Measurements from ENCODE around the gene WSCD2. TPM values are rescaled to one million over a fixed set of nuclear protein-coding genes. Genes with fewer than 3 reads are reported as not detected.

WSCD2 gene
- total RNA-seq, 1 donor from 2014 or later: 1.7 TPM

GRCh38 chr12:108187831-108188230, 58.7 kb downstream of the WSCD2 start:
- no peaks in the 10 kb centered on the region for H3K9me3 ChIP-seq
- no peak overlapping the region for H3K4me3 ChIP-seq
- no peaks in the 10 kb centered on the region for H3K36me3 ChIP-seq
- ATAC-seq: no peak
- H3K4me1 ChIP-seq: no peaks in the 10 kb centered on the region
- H3K27me3 ChIP-seq: peaks cover 3% of the 10 kb centered on the region
- DNase-seq: no peak
- H3K27ac ChIP-seq: no peak overlapping the region
- TF ChIP-seq CTCF (IDR thresholded peaks at IDR 0.05): no peak
- intact Hi-C loops (cut with DNase I): no loop called here

- DNase-seq: no peak
- no peak overlapping the region for H3K27ac ChIP-seq
- H3K27me3 ChIP-seq: peaks cover 4% of the 10 kb centered on the region
- no peaks in the 10 kb centered on the region for H3K4me1 ChIP-seq
- TF ChIP-seq CTCF (IDR thresholded peaks at IDR 0.05): no peak
- no peaks in the 10 kb centered on the region for H3K9me3 ChIP-seq
- ATAC-seq: no peak
- H3K36me3 ChIP-seq: no peaks in the 10 kb centered on the region
- intact Hi-C loops (cut with DNase I): no loop called here
- no peak overlapping the region for H3K4me3 ChIP-seq
These were observed 61.4 kb downstream of the WSCD2 start for GRCh38 chr12:108190529-108190928.

- Histone ChIP-seq H3K4me3 (no peak overlapping the region), H3K4me1 (no peaks in the 10 kb centered on the region), H3K36me3 (no peaks in the 10 kb centered on the region), H3K9me3 (no peaks in the 10 kb centered on the region), H3K27ac (no peak overlapping the region), H3K27me3 (peaks cover 4% of the 10 kb centered on the region)
- ATAC-seq: no peak
- TF ChIP-seq CTCF (IDR thresholded peaks at IDR 0.05): no peak
- no peak for DNase-seq
- intact Hi-C loops (cut with DNase I): no loop called here
These were observed 62.0 kb downstream of the WSCD2 start for GRCh38 chr12:108191086-108191485.

- no peak for DNase-seq
These were observed 62.9 kb downstream of the WSCD2 start for GRCh38 chr12:108191938-108192337.

GRCh38 chr12:108193493-108193892, 64.4 kb downstream of the WSCD2 start:
- DNase-seq (no peak), ATAC-seq (no peak)
- no peak overlapping the region for H3K27ac ChIP-seq
- H3K36me3 ChIP-seq: no peaks in the 10 kb centered on the region
- no peaks in the 10 kb centered on the region for H3K4me1 ChIP-seq
- TF ChIP-seq CTCF (IDR thresholded peaks at IDR 0.05): no peak
- intact Hi-C loops (cut with DNase I): no loop called here
- peaks cover 4% of the 10 kb centered on the region for H3K27me3 ChIP-seq
- H3K9me3 ChIP-seq: no peaks in the 10 kb centered on the region
- H3K4me3 ChIP-seq: no peak overlapping the region

More at GRCh38 chr12:108191938-108192337, 62.9 kb downstream of the WSCD2 start:
- TF ChIP-seq CTCF (IDR thresholded peaks at IDR 0.05): no peak
- Histone ChIP-seq H3K4me3 (no peak overlapping the region), H3K36me3 (no peaks in the 10 kb centered on the region), H3K4me1 (no peaks in the 10 kb centered on the region), H3K9me3 (no peaks in the 10 kb centered on the region), H3K27ac (no peak overlapping the region), H3K27me3 (peaks cover 4% of the 10 kb centered on the region)
- intact Hi-C loops (cut with DNase I): no loop called here
- ATAC-seq: no peak

GRCh38 chr12:108193917-108194316, 64.8 kb downstream of the WSCD2 start:
- Histone ChIP-seq H3K36me3 (no peaks in the 10 kb centered on the region), H3K4me3 (no peak overlapping the region), H3K4me1 (no peaks in the 10 kb centered on the region), H3K27ac (no peak overlapping the region), H3K9me3 (no peaks in the 10 kb centered on the region), H3K27me3 (peaks cover 4% of the 10 kb centered on the region)
- intact Hi-C loops (cut with DNase I): no loop called here
- peak; percentile 56 for ATAC-seq
- TF ChIP-seq CTCF (IDR thresholded peaks at IDR 0.05): peak; percentile 68
- no peak for DNase-seq
